OCI-M2 (cell line): ENCODE results near the gene SLC27A5.
"Not testable (repeated sequence)": the region's sequence is repeated elsewhere in the genome, so short reads cannot be mapped to it uniquely, and the experiment has no call there.

Experiments
- DNase-seq: peaks from one replicate; lab custom pipeline; 2025; ENCODE audit not compliant: unreplicated experiment; lab: John Stamatoyannopoulos, UW

Gene SLC27A5

DNA sequence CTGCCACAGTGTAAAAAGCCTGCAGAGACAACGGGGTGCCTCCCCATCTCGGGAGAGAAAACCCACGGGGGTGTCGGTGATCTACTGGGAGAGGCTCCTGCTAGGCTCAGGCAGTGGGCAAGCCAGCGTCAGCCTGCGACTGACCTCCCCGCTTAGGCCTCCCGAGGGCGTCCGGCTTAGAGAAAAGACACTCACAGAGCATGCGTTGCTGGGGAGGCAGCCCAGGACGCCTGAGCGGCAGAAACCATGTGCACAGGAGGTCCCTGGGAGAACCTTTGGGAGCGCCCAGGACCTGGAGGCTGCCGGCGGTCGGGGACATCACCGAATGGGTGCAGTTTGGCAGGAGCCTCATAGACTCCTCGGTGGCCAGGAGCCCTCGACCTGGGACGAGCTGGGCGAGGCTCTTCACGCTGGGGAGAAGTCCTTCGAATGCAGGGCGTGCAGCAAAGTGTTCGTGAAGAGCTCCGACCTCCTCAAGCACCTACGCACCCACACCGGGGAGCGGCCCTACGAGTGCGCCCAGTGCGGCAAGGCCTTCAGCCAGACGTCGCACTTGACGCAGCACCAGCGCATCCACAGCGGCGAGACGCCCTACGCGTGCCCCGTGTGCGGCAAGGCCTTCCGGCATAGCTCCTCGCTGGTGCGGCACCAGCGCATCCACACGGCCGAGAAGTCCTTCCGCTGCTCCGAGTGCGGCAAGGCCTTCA is 40.8 kb downstream of the SLC27A5 start:
- DNase-seq: not testable (repeated sequence)

DNA sequence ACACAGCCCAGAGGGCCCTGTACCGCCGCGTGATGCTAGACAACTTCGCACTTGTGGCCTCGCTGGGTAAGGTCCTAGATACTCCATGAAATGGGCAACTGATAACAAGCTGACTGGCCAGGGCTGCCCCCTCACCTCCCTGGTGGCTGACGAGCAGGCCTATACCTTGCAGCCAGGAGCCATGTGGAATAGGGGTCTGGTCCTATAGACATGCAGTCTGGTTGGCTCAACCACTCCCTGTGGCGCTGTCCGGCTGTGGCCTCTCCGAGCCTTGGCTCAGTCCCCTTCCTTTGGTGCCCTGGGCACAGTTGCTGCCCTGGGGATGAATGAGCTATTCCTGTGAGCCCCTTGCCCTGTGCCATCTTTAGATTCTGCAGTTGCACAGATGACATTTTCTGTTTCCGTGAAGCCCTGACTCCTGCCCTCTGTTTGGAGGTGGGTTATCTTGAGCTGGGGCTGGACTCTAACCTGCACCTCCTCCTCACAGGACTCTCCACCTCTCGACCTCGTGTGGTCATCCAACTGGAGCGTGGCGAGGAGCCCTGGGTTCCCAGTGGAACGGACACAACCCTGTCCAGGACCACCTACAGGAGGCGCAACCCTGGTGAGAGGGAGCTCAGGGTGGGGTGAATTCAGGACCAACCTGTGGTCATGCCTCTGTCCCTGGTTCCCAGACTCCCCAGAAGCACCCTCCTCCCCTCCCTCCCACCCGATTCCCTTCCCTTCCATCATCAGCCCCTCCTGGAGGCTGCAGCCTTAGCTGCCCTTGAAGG is 42.4 kb downstream of the SLC27A5 start:
- DNase-seq: no peak

- DNase-seq: no peak
Measured at GRCh38 chr19:58468216-58468839, 43.5 kb downstream of the SLC27A5 start.

GRCh38 chr19:58466760-58467589 is 44.8 kb downstream of the SLC27A5 start, which contains the start of gene ZNF324:
TSS of gene ZNF324 (plus strand) at chr19:58467080. CDS start at chr19:58469186, 2,106 bp downstream.
- peak; percentile 86 for DNase-seq

- no peak for DNase-seq
Measured at GRCh38 chr19:58466089-58466759, 45.6 kb downstream of the SLC27A5 start.

DNA sequence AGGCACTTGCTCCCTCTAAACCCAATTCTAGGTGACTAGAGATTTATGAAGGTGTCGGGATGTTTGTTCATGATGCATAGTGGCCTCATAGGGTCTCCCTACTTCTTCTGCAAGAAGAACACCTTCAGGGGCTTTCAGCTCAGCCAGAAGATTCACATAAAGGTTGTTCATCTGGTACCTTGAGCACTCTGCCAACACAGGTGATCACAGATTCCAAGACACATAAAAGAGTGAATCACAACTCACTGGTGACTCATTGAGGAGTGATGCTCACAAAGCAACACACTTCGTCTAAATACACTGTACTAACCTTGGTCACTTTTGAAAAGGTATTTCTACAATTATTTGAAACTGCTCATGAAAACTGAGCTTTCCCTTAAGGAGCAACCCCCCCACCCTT is 51.8 kb downstream of the SLC27A5 start:
- no peak for DNase-seq

DNA sequence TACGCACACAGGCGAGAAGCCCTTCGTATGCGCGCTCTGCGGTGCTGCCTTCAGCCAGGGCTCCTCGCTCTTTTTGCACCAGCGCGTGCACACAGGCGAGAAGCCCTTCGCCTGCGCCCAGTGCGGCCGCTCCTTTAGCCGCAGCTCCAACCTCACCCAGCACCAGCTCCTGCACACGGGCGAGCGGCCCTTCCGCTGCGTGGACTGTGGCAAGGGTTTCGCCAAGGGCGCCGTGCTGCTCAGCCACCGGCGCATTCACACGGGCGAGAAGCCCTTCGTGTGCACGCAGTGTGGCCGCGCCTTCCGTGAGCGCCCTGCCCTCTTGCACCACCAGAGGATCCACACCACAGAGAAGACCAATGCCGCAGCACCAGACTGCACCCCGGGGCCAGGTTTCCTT is 55.7 kb downstream of the SLC27A5 start:
- no peak for DNase-seq

DNA sequence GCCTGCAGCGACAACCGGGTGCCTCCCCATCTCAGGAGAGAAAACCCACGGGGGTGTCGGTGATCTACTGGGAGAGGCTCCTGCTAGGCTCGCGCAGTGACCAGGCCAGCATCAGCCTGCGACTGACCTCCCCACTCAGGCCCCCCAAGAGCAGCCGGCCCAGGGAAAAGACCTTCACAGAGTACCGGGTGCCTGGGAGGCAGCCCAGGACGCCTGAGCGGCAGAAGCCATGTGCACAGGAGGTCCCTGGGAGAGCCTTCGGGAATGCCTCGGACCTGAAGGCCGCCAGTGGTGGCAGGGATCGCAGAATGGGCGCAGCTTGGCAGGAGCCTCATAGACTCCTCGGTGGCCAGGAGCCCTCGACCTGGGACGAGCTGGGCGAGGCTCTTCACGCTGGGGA is 56.5 kb downstream of the SLC27A5 start:
- DNase-seq: no peak

- DNase-seq: no peak
Measured at GRCh38 chr19:58453743-58454142, 58.0 kb downstream of the SLC27A5 start.

DNA sequence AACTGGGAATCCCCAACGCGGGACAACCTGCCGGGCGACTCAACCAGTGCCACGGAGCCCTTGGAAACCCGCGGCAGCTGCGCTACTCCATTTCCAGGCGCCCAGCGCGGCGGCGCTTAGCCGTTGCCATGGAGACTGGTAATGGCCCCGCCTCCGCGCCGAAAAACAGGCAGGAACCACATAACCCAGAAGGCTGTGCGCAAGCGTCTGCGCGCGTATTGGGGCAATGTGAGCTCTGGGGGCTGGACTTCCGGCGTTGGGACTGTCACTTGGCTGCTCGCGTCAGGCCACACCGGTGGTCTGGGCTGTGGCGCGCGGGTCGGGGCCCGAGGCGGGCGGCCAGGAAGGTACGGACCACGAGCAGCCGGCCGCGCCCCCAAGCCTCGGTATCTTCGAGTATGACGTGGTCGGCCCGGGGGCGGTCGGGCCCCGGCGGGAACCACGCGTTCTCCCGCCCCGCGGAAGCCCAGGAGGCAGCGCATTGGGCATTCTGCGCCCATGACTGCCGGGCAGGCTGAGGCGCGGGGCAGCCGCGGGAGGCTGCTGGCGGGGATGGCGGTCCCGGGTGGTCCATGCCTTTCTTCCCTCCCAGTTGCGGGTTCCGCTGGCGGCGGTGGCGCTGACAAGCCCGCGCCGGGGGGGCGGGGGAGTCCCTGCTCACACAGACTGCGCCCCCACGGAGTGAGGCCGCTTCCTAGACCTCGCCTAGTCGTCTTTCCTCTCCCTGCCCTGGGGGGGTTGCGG is 60.3 kb downstream of the SLC27A5 start, which contains the start of gene ZNF324B:
ZNF324B (plus strand) TSS at position 265 of the 744 bp plus-strand sequence. CDS start 2,080 bp downstream, outside the sequence.
- peak; percentile 82 for DNase-seq

DNA sequence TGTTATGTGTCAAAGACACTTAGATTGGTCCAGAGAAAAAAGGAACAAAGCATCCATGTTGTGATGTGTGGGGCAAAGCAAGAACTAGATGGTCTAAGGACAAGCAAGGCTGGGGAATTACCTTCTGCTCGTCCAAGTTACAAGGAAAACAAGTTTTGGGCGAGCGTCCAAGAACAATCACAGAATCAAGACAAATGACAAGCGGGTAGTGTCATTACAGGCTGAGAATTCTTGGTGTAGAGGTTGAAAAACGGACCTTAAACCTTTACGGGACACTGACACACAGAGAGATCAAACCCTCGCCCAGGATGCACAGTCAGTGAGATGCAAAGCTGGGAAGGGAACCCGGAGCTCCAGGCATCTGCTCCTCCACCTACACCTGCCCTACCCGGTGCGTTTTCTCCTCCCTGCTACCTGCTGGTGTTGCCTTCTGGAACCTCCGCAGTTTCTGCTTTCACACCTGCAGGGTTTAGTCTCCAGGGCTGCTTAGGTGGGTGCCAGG is 60.9 kb downstream of the SLC27A5 start:
- DNase-seq: no peak

GRCh38 chr19:58449980-58450379 is 61.8 kb downstream of the SLC27A5 start:
- not testable (repeated sequence) for DNase-seq

DNA sequence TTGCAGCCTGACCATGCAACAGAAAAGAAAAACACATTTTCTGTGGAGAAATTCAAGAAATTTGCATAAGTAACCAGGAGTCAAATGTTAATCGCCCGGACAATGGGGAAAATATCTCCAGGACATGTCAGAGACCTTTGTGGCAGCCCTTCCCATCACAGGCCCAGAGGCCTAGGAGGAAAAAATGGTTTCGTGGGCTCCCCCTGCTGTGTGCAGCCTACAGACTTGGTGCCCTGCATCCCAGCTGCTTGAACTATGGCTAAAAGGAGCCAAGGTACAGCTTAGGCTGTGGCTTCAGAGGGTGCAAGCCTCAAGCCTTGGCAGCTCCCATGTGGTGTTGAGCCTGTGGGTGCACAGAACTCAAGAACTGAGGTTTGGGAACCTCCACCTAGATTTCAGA is 62.9 kb downstream of the SLC27A5 start:
- DNase-seq: not testable (repeated sequence)
